Hepatocyte (in vitro differentiated cells): ENCODE data around the gene CHKA.

Experiments used
- EZH2 ChIP-seq: fragments of 200-600 bp; sonication (generic); IDR thresholded peaks from 2 replicates; pipeline ENCODE4 v1.6.1; 2016; ENCODE audit warnings: antibody characterized with exemption, mild to moderate bottlenecking, borderline replicate concordance
- EZH2phosphoT487 ChIP-seq: fragments of 200-600 bp; sonication (generic); IDR thresholded peaks from one replicate; pipeline ENCODE4 v1.6.1; 2018; ENCODE audit warnings: antibody characterized with exemption, mild to moderate bottlenecking, low read depth, moderate library complexity; ENCODE audit not compliant: unreplicated experiment, severe bottlenecking
- TF ChIP-seq, protein P1 (sequence below): fragments of 200-600 bp; sonication (generic); IDR thresholded peaks from 2 replicates; pipeline ENCODE4 v1.5.1; 2016; ENCODE audit warnings: antibody characterized with exemption, mild to moderate bottlenecking; ENCODE audit not compliant: poor library complexity

DNA sequence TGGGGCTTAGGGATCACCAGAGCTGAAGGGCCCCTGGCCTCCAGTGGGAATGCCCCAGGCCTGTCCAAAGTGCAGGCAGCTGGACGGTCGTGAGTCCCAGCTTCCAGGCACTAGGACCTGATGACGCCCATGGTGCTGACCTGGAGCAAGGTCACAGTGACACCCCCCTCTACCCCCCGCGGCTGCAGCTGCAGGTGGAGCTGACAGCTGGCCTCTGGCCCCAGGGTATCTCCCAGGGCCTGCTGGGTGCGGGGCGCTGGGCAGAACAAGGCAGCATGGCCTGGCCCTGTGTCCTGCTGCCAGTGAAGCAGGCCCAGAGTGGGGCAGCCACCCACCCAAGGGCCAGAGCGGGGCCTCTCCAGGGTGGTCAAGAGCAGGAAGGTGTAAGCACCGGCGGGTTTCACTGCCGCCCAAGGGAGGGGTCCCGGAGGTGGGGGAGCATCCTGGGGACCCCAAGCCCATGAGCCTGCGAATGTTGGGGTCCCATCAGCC lies 82.9 kb downstream of the CHKA start:
- TF ChIP-seq, protein P1, sequence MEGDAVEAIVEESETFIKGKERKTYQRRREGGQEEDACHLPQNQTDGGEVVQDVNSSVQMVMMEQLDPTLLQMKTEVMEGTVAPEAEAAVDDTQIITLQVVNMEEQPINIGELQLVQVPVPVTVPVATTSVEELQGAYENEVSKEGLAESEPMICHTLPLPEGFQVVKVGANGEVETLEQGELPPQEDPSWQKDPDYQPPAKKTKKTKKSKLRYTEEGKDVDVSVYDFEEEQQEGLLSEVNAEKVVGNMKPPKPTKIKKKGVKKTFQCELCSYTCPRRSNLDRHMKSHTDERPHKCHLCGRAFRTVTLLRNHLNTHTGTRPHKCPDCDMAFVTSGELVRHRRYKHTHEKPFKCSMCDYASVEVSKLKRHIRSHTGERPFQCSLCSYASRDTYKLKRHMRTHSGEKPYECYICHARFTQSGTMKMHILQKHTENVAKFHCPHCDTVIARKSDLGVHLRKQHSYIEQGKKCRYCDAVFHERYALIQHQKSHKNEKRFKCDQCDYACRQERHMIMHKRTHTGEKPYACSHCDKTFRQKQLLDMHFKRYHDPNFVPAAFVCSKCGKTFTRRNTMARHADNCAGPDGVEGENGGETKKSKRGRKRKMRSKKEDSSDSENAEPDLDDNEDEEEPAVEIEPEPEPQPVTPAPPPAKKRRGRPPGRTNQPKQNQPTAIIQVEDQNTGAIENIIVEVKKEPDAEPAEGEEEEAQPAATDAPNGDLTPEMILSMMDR, result no peak
- TF ChIP-seq EZH2phosphoT487 (no peak), EZH2 (no peak)
